Ovary (tissue), 9 donors: Measurements from ENCODE around the gene ZDHHC17. TPM values are rescaled to one million over a fixed set of nuclear protein-coding genes. Genes with fewer than 3 reads are reported as not detected.

ENCODE experiments used
- DNase-seq, 5 donors: peaks; one replicate each; pipeline ENCODE4 v3.0.0-alpha.2; 2019 to 2020
- H3K27ac ChIP-seq, 2 donors: fragments of 200-600 bp; one replicate each; pipeline versions ENCODE4 v1.5.1 to v1.8.0; 2019 to 2022
- H3K27me3 ChIP-seq: fragments of 200-600 bp; one replicate; pipeline ENCODE4 v1.8.0; 2022
- H3K36me3 ChIP-seq: fragments of 200-600 bp; sonication (generic); one replicate; pipeline ENCODE4 v1.5.1; 2019
- H3K4me1 ChIP-seq: one replicate; pipeline ENCODE4 v1.8.1; 2013; ENCODE audit warnings: mild to moderate bottlenecking, moderate library complexity; ENCODE audit not compliant: insufficient read depth
- H3K4me3 ChIP-seq: fragments of 200-600 bp; sonication (generic); one replicate; pipeline ENCODE4 v1.5.1; 2017
- H3K9me3 ChIP-seq, 2 donors: fragments of 200-600 bp in 1 of 2; sonication (generic) in 1 of 2; one replicate each; pipeline versions ENCODE4 v1.5.1 to v1.8.1; 2013 to 2019; ENCODE audit warnings: mild to moderate bottlenecking in 1 of 2, moderate library complexity in 1 of 2
- CTCF ChIP-seq, 3 donors: fragments of 450-650 bp in 2 of 3; fragments of 200-600 bp in 1 of 3; IDR thresholded peaks; one replicate each; pipeline versions ENCODE4 v1.5.1 to v1.8.0; 2016 to 2022; ENCODE audit warnings: antibody characterized with exemption in 3 of 3, mild to moderate bottlenecking in 1 of 3
- EP300 ChIP-seq: sonication (generic); formaldehyde crosslinking; IDR thresholded peaks from one replicate; pipeline ENCODE4 v1.6.1; 2017; ENCODE audit warnings: antibody characterized with exemption
- POLR2A ChIP-seq: fragments of 450-650 bp; IDR thresholded peaks from one replicate; pipeline ENCODE4 v1.6.1; 2017; ENCODE audit warnings: antibody characterized with exemption, mild to moderate bottlenecking, moderate library complexity
- WGBS, 3 donors: extraction: QIAGEN DNeasy Blood & Tissue Kit in 1 of 3; methylation state at CpG; one replicate each; pipeline versions ENCODE4 v1.1.5 to v1.1.7; 2013 to 2017; 5-methylcytosine and 5-hydroxymethylcytosine counted together
- intact Hi-C, 4 donors: fragments of 100-400 bp; cut with DNase I; formaldehyde crosslinking; loops; one replicate each; pipeline versions ENCODE4 v1.11.0 to v1.15.1; 2022 to 2023
- polyA plus RNA-seq, 2 donors: library from polyadenylated mRNA; stranded (reverse); fragments of 200-250 nt in 1 of 2; fragments of 350-450 nt in 1 of 2; fragmentation: Illumina TruSeq in 1 of 2; extraction: RNeasy Lipid Tissue Mini Kit (QIAGEN cat#74804) in 1 of 2; gene quantifications; one replicate each; pipeline ENCODE4 v1.2.3, GENCODE V29; 2013 to 2014
- total RNA-seq, 7 donors: library from RNA; depleted of rRNA in 2 of 7; stranded (reverse); fragments of >200 nt in 2 of 7; fragmentation: NEBNext Ultra II Directional in 3 of 7; extraction: Animal tissue kit (Norgen Biotek cat#: 25700) in 3 of 7; gene quantifications; one replicate each; pipeline versions ENCODE4 v1.1.0 to v1.2.4, GENCODE V29; 2016 to 2023
- donor health status: DM: no; HTN: no; CAD: no; lungs with moderate emphysema.
- donor health status: DM: no; HTN: no; CAD: no.
- donor health status: Bipolar disorder and iron deficiency.
- donor health status: DM: yes; HTN: yes; CAD: no.
- donor health status: DM: no; HTN: no; CAD: no.
- donor health status: DM: yes; HTN: yes; CAD: no.

The ZDHHC17 gene
- total and polyA plus RNA-seq, 9 donors: 19.3 to 76.7 (median 37.6) TPM

GRCh38 chr12:76864791-76865400 is 101.0 kb downstream of the ZDHHC17 start:
- DNase-seq: no peak
- H3K4me1 ChIP-seq: peaks cover 1% of the 10 kb centered on the region
- H3K9me3 ChIP-seq: no peaks in the 10 kb centered on the region
- no peaks in the 10 kb centered on the region for H3K36me3 ChIP-seq
- intact Hi-C loops: no loop called here
- no peak for TF ChIP-seq EP300
- WGBS, 3 donors: 66 to 68% (median 66%) methylated on average over 2 of the region's 2 CpGs
- no peaks in the 10 kb centered on the region for H3K27me3 ChIP-seq
- no peak overlapping the region for H3K4me3 ChIP-seq
- H3K27ac ChIP-seq: no peak overlapping the region

GRCh38 chr12:76866151-76866567 is 102.2 kb downstream of the ZDHHC17 start:
- DNase-seq: no peak
- Histone ChIP-seq H3K4me3 (no peak overlapping the region), H3K9me3 (no peaks in the 10 kb centered on the region), H3K27ac (no peak overlapping the region), H3K27me3 (no peaks in the 10 kb centered on the region), H3K36me3 (no peaks in the 10 kb centered on the region), H3K4me1 (peaks cover 1% of the 10 kb centered on the region)
- intact Hi-C loops: no loop called here
- 80 to 84% (median 83%) methylated on average over 8 of the region's 8 CpGs for WGBS, 3 donors
- no peak for TF ChIP-seq POLR2A
- no peak for TF ChIP-seq CTCF (IDR thresholded peaks at IDR 0.05)
- TF ChIP-seq EP300: no peak

GRCh38 chr12:76866726-76867125 is 102.8 kb downstream of the ZDHHC17 start:
- TF ChIP-seq CTCF (IDR thresholded peaks at IDR 0.05) (no peak), EP300 (no peak), POLR2A (no peak)
- 82 to 89% (median 84%) methylated on average over 8 of the region's 8 CpGs for WGBS, 3 donors
- no peak for DNase-seq
- Histone ChIP-seq H3K9me3 (no peaks in the 10 kb centered on the region), H3K4me1 (peaks cover 1% of the 10 kb centered on the region), H3K4me3 (no peak overlapping the region), H3K36me3 (no peaks in the 10 kb centered on the region), H3K27ac (no peak overlapping the region), H3K27me3 (no peaks in the 10 kb centered on the region)
- intact Hi-C loops: no loop called here

- no peaks in the 10 kb centered on the region for H3K27me3 ChIP-seq
- 84 to 91% (median 89%) methylated on average over 2 of the region's 2 CpGs for WGBS, 3 donors
- H3K4me1 ChIP-seq: peaks cover 1% of the 10 kb centered on the region
- no peak overlapping the region for H3K27ac ChIP-seq
- no peak for TF ChIP-seq EP300
- no peak for TF ChIP-seq CTCF (IDR thresholded peaks at IDR 0.05)
- no peak for TF ChIP-seq POLR2A
- intact Hi-C loops: loop anchor here in 1 of 4 donors (10.0 kb wide), 1 partner anchor 106 kb away; the partner anchor contains the start of gene ZDHHC17
- H3K9me3 ChIP-seq: no peaks in the 10 kb centered on the region
- no peak for DNase-seq
- no peaks in the 10 kb centered on the region for H3K36me3 ChIP-seq
- H3K4me3 ChIP-seq: no peak overlapping the region
Measured at GRCh38 chr12:76871082-76871481, 107.2 kb downstream of the ZDHHC17 start.

GRCh38 chr12:76871742-76872141 is 107.8 kb downstream of the ZDHHC17 start:
- no peak for DNase-seq
- Histone ChIP-seq H3K27me3 (no peaks in the 10 kb centered on the region), H3K4me1 (peaks cover 1% of the 10 kb centered on the region), H3K36me3 (no peaks in the 10 kb centered on the region), H3K27ac (no peak overlapping the region), H3K9me3 (no peaks in the 10 kb centered on the region), H3K4me3 (no peak overlapping the region)
- no peak for TF ChIP-seq EP300
- TF ChIP-seq POLR2A: no peak
- no peak for TF ChIP-seq CTCF (IDR thresholded peaks at IDR 0.05)
- intact Hi-C loops: loop anchor here in 1 of 4 donors (10.0 kb wide), 1 partner anchor 107 kb away; the partner anchor contains the start of gene ZDHHC17
- WGBS, 3 donors: 56 to 66% (median 63%) methylated on average over 3 of the region's 3 CpGs
